Raji (cell line): Measurements from ENCODE around the gene KSR1.

ENCODE experiments used
- POLR2A ChIP-seq: IDR thresholded peaks from 2 replicates; pipeline ENCODE4 v1.6.1; 2011; ENCODE audit warnings: low read depth, low read length, control low read depth; ENCODE audit not compliant: insufficient read depth

KSR1 gene

GRCh38 chr17:27567563-27567859 is 111.3 kb downstream of the KSR1 start:
- TF ChIP-seq POLR2A: no peak

- no peak for TF ChIP-seq POLR2A
Observed at GRCh38 chr17:27568216-27568615, 112.0 kb downstream of the KSR1 start.

GRCh38 chr17:27568811-27569210 is 112.6 kb downstream of the KSR1 start:
- TF ChIP-seq POLR2A: no peak

GRCh38 chr17:27569257-27569722 is 113.0 kb downstream of the KSR1 start:
- no peak for TF ChIP-seq POLR2A

DNA sequence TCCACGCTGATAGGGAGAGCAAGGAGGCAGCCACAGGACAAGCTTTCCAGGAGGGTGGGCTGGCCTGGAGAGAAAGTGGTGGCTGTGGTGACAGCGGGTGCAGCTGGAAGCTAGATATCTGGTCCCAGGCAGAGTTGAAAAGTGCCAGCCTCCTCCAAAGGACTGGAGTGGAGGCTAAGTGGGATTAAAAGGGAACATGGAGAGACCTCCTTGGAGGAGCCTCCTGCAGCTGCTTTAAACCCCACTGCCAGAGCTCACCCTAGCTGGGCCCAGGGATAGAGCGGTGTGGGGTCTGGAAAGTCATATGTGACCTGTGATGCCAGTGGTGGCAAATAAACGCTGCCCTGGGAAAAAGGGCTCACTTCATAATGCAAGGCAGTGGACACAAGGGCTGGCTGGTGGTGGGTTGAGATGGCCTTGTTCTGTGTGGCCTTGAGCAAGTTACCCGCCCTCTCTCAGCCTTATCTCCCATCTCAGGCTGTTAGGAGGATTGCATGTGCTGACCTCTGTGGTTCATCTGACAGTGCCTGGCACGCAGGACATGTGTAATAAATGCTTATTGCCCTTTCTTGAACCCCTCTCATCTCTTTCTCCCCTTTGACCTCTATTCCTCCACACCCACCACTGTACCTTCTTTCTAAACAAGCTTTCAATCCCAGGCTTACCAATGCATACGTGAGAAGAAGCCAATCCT is 113.8 kb downstream of the KSR1 start:
- TF ChIP-seq POLR2A: no peak

DNA sequence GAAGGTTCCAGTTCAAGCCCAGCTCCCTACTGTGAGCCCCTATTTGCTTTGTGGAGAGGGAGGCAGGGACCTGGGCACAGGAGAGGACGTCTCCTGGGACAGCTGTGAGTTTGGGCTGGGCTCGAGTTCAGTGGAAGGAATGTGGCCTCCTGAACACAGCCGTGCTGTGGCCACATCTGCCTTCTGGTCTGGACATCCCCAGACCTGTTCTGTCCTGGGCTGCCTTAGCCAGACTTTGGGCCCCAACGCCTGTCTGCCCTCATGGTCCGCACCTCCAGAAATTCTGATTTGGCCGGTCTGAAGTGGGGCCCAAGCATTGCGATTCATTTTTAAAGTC is 114.3 kb downstream of the KSR1 start:
- no peak for TF ChIP-seq POLR2A

GRCh38 chr17:27571563-27572352 is 115.5 kb downstream of the KSR1 start:
- TF ChIP-seq POLR2A: no peak

DNA sequence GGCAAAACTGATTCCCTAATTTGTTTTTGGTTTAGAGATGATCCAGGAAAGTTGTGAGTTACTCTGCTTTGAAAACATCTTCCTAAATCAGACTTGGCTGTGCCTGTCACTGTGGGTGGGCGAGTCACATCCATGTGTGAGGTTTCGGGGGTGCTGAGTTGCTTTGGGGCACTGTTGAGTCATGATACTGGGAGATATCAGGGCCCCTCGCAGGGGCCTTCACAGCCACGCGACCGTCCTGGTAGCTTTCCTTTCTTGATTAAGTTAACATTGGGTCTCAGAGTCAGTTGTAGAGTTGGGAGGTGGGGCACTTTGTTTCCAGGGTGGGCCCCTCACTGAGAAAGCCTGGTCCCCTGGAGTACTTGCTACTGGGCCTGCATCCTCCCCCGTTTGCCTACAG is 116.4 kb downstream of the KSR1 start:
- TF ChIP-seq POLR2A: no peak

DNA sequence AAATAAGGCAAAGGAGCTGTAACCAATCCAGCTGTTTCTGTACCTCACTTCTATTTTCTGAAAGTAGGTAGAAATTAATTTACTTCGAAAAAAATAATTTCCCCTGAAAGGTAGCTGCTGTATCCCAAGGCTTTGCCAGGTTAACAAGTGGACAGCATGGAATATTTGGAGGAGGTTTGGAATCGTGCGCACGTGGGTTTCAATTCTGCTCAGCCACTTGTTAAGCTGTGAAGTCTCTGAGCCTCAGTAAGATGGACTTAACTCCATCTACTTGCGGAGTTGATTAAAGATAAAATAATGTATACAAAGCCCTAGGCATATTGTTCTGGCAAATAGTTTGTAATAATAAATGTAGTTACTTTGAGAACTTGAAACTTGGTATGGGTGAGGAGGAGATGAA is 117.3 kb downstream of the KSR1 start:
- no peak for TF ChIP-seq POLR2A

- no peak for TF ChIP-seq POLR2A
Observed at GRCh38 chr17:27573971-27574525, 117.8 kb downstream of the KSR1 start.

DNA sequence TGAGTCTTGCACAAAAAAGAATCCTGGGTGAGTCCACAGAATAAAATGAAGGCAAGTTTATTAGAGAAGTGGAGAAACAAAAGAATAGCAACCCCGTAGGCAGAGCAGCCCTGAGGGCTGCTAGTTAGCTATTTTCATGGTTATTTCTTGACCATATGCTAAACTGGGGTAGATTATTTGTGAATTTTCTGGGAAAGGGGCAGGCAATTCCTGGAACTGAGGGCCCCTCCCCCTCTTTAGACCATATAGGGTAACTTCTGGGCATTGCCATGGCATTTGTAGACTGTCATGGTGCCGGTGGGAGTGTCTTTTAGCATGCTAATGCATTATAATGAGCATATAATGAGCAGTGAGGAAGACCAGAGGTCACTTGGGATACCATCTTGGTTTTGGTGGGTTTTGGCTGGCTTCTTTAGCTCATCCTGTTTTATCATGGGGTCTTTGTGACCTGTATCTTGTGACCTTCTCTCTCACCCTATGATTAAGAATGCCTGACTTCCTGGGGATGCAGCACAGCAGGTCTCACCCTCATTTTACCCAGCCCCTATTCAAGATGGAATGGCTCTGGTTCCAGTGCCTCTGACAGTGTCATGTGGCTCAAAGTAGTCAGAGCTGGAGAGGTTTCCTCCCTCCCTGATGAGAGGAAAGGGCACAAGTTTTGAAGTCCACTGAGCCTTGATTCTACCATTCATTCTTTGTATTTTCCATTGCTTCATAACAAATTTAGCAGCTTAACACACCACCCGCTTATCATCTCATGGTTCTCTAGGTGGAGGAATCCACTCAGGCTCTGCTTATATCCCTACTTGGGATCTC is 119.1 kb downstream of the KSR1 start:
- TF ChIP-seq POLR2A: no peak

DNA sequence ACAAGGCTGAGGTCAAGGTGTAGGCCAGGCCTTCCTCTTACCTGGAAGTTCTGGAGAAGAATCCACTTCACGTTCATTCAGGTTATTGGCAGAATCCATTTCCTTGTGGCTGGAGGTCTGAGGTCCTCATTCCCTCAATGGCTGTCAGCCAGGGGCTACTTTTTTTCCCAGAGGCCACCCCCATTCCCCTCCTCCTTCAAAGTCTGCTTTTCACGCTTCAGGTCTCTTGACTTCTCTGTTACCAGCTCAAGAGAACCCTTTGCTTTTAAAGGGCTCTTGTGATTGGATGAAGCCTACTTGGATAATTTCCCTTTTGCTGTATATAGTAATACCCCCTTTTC is 119.6 kb downstream of the KSR1 start:
- TF ChIP-seq POLR2A: no peak

DNA sequence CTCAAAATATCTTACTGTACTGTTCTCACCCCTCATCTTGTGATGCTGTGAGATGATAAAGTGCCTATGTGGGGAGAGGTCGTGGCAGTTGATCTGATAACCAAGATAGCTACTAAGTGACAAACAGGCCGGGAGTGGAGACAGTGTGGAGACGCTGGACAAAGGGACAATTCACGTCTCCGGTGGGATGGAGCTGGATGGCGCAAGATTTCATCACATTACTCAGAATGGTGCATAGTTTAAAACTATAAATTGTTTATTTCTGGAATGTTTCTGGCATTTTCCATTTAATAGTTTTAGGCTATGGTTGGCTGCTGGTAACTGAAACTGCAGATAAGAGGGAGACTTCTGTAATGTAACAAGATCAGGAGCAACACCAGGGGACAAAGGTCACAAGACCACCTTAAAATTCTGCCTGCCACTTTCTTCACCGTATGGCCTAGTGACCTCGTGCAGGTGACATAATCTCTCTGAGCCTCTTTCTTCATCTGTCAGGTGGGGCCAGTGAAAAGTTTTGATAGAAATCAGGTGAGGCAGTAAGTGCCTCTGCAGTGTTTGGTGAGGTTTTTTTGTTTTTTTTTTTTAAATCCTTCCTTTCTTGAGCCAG is 120.3 kb downstream of the KSR1 start:
- no peak for TF ChIP-seq POLR2A

DNA sequence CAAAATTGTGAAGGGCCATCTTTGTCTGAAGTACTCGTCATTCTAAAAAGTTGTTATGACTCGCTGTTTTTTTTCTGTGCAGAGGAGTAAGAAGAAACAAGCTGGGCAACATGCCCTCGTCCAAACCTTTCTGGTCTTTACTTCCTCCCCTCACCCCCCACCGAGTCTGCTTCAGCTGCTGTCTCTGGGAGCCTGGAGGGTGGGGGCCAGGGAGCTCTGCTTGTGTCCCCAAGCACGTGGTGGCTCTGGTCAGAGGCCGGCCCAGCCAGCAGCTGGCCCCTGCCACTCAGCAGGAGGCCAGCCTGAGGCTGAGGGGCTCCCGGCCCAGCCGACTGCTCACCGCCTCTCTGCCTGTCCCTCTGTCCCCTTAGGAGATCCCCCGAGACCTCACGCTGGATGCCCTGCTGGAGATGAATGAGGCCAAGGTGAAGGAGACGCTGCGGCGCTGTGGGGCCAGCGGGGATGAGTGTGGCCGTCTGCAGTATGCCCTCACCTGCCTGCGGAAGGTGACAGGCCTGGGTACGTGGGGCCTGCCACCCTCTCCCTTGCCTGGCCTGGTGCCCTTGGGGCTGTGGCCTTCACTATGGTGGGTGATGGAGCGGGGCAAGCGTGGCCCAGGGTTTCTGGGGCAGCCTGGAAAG is 121.0 kb downstream of the KSR1 start:
- no peak for TF ChIP-seq POLR2A
